Frontal cortex (tissue), 4 donors: ENCODE data around the gene TJP1. TPM values are rescaled to one million over a fixed set of nuclear protein-coding genes. Genes with fewer than 3 reads are reported as not detected.
"Not testable (repeated sequence)": the region's sequence is repeated elsewhere in the genome, so short reads cannot be mapped to it uniquely, and the experiment has no call there.

ENCODE experiments used
- DNase-seq, 2 donors: peaks; one replicate each; pipeline ENCODE4 v3.0.0; 2012; ENCODE audit warnings: low spot score in 2 of 2
- FAIRE-seq: peaks from 2 replicates; lab custom pipeline; 2012; peaks lifted over from hg19 to GRCh38; lab: Jason Lieb, UNC
- total RNA-seq: library from RNA; depleted of rRNA; stranded (reverse); fragments of >200 nt; gene quantifications from one replicate; pipeline ENCODE4 v1.2.3, GENCODE V29; 2014
- donor health status: control.
- donor health status: control.
- donor health status: control.

Gene TJP1
- total RNA-seq, 1 donor from 2014 or later, result 40.8 TPM

- no peak for FAIRE-seq
- no peak for DNase-seq
These were observed 95.7 kb downstream of the TJP1 start for GRCh38 chr15:29726553-29726952.

GRCh38 chr15:29724026-29724425 is 98.2 kb downstream of the TJP1 start:
- FAIRE-seq (no peak), DNase-seq (no peak)

DNA sequence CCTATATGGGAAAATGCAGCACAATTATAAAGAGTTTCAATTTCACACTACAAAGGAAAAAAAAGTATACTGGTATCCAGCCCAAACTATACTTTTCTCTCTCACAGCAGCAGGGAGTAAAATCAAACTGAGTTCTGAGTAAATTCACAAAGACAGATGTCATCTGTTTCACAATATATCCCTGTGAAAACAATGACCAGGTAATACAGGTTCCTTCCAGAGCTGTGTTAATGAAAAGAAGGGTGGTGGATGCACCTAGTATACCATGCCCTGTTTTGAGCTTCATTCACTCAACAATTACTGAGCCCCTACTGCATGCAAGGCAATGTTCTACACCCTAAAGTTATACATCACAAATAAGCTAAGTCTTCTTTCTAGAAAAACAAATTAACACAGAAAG is 108.5 kb downstream of the TJP1 start:
- no peak for FAIRE-seq
- no peak for DNase-seq

DNA sequence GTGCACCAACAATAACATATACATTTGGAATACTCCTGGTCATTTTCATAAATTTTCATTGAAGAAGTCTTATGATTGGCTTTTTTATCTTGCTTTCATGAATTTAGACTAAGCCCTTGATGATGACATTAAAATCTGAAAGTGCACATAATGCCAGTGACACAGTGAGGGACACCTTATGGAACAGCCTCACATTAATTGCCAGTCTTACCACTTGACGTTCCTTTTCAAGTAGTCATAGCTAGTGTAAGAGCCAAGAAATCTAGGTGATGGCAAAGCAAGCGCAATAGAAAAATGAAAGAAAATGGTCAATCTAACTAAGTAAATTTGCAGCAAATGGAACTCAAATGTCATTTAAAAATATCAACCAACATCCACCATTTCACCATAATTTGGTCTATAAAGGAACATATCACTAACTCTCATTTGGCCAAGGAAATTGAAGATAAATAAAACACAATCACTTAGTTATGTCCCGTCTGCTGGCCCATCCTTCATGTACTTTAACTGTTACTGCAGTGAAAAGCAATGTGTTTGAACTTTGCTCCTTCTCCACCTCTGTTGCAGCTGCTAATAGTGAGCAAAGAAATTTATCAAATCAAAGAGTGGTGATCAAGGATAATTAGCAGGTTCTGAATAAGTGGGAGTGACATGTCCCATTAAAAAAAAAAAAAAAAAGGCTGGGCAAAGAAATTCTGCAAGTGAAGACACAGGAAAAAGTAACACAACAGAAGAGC is 110.0 kb downstream of the TJP1 start:
- FAIRE-seq, result no peak
- DNase-seq, result no peak

DNA sequence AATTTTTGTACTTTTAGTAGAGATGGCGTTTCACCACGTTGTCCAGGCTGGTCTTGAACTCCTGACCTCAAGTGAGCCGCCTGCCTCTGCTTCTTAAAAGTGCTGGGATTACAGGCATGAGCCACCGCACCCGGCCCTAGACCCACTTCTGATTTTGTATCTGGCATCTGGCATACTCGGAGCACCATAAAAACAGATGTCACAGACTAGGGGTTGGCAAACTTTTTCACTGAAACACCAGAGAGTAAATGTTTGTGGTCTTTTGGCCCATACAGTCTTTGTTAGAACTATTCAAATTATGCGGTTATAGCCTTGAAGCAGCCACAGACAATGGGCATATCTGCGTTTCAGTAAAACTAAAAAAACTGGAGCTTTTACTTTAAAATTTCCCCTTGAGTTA is 110.7 kb downstream of the TJP1 start:
- FAIRE-seq, result no peak
- DNase-seq, result no peak

DNA sequence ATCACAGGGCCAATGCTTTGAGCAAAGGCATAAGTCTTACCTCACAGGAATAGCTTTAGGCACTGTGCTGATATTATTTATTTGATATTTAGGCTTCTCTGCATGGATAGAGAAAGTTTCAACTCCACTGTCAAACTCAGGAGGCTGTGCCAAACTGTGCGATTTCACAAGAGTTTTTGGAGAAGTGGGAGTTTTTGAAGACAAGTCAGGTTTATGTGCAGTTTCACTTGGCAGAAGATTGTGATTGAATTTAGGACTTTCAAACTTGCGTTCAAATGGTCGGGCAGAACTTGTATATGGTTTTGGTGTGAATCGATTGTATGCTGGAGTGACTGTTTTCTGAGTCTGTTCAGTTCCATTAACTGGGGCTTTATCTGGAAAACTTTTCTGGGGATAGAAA is 113.7 kb downstream of the TJP1 start:
- FAIRE-seq, result no peak
- no peak for DNase-seq

GRCh38 chr15:29704950-29705597 is 117.2 kb downstream of the TJP1 start:
- no peak for FAIRE-seq

GRCh38 chr15:29701151-29701550 is 121.1 kb downstream of the TJP1 start:
- no peak for DNase-seq
- FAIRE-seq, result no peak

More at GRCh38 chr15:29704950-29705597, 117.2 kb downstream of the TJP1 start:
- DNase-seq, result no peak

DNA sequence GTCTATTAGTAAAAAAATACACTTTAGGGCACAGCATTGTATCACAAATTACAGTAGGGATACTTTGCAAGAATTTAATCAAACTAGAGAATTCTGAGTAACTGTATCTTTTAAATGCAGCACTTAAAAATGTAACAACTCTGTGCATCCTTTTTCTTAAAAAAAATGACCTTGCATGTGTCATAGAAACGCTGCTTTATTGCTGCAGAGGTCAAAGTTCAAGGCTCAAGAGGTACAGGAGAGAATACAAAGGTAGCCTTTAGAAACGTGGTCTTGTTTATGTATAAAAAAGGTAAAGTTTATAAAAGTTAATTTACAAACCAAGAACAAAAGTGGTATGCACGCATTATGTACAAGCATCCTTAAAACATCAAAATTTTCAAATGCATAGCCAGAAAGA is 122.0 kb downstream of the TJP1 start:
- FAIRE-seq, result no peak
- DNase-seq, result no peak

GRCh38 chr15:29699791-29700190 is 122.5 kb downstream of the TJP1 start:
- FAIRE-seq (no peak), DNase-seq (no peak)

DNA sequence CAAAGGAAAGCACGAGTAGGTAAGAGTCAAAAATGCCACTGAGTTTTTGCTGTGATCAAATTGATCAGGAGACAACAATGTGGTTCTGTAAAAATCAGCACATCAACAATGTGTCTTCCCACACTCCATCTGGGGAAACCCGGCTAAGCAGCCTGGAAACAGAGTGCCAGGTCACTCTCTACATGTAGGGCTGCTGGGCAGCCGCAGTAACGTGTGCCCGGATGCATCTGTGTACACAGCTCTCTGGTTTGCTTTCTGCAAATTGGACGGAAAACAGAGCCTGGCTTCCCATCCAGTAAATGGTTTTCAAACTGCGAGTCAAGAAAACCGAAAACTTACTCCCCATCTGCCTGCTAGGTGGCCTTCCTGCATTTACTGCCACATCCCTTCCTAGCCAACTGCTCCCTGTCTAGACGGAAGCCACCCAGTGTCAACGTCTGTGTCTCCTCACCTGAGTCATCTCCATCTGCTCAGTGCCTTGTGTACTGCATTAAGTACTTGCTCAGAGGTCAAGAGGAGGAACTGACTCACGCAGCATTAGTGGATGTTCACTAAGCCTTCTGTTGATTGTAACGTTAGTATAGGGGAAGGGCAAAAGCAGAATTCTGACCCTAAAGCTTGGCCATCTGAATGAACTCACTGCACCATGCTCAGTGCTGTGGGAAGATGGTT is 124.1 kb downstream of the TJP1 start:
- FAIRE-seq, result no peak
- no peak for DNase-seq

GRCh38 chr15:29696950-29697738 is 125.1 kb downstream of the TJP1 start:
- no peak for FAIRE-seq
- DNase-seq, result no peak

DNA sequence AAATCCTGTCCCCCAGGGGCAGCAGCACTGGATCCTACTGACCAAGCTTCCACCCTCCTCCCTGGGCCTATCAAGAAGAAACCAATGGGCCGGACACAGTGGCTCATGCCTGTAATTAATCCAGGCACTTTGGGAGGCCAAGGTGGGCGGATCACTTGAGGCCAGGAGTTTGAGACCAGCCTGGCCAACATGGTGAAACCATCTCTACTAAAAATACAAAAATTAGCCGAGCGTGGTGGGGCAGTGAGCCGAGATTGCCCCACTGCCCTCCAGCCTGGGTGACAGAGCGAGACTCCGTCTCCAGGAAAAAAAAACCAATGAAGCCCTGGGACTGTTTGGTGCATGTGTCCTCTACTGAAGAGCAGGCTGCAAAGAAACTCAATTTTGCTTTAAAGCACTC is 125.8 kb downstream of the TJP1 start:
- FAIRE-seq, DNase-seq: not testable (repeated sequence)

GRCh38 chr15:29695489-29696167 is 126.6 kb downstream of the TJP1 start:
- FAIRE-seq (no peak), DNase-seq (no peak)

DNA sequence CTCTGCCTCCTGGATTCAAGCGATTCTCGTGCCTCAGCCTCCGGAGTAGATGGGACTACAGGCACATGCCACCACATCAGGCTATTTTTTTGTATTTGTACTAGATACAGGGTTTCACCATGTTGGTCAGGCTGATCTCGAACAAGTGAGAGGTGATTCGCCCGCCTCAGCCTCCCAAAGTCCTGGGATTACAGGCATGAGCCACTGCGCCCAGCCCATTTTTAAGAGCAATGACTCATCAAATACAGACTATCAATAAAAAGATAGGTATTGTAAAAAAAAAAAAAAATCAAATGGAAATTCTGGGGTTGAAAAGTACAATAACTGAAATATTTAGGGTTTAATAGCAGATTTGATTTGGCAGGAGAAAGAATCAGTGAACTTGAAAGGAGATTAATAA is 129.0 kb downstream of the TJP1 start:
- no peak for FAIRE-seq
- DNase-seq, result no peak

GRCh38 chr15:29692527-29692926 is 129.7 kb downstream of the TJP1 start:
- FAIRE-seq (no peak), DNase-seq (no peak)

DNA sequence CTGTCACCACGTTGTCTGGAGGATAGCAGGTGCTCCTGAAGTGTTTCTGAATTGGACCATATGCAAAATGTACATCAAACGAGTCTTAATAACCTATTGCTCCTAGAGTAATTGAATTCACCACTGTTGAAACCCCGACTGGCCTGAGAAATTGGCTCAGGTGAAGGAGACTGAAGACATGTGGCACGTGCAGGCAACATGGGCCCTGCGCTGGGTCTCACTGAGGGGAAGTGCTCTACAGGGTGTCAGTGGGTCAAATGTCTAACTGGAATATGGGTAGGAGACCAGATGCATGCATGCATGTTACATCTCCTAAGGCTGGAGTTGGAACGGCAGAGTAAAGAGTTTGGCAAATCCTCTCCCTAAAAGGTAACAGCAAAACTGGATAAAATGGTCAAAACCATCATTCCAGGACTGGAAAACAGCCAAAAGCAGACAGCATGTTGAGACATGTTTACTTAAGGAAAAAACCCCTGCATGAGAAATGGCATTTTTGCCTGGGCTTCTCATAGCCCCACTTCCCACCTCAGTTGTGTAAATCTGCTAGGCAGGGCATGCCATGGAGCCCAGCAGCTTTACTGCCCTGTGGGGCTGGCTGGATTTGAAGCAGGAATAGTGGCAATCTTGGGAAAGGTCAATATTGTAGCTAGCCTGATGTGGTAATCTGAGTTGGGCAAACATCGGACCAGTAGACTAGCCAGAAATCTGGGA is 131.3 kb downstream of the TJP1 start:
- no peak for DNase-seq
- no peak for FAIRE-seq

DNA sequence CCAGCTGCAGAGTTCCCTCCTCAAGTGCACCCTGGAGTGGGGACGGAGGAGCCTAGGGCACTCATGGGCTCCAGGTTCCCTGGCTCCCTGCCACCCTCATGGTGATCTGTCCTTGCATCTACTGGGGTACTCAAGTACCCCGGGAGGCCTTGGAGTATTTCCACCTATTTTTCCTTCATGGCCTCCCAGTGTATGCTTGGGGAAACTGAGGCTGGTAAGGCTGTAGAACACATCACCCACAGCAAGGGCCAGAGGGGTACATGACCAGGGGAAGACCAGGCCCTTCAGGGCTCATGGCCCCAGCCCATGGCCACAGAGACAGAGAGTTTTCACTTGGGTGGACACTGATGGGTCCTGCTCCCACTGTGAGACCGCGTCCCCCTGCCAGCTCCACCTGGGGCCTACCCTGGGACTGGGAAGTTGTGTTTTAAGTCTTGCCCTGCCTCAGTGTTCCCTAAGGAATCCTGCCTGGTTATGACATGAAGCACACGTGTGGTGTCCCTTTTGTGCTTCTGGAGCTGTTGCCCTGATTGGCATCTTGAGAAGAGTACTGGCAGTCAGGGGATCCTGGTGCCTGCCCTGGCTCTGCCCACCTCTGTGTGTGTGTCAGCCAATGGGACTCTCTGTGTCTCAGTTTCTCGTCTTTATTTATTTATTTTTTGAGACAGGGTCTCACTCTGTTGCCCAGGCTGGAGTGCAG is 132.8 kb downstream of the TJP1 start:
- FAIRE-seq (no peak), DNase-seq (no peak)
